Ovary (tissue), 9 donors: Measurements from ENCODE around the gene C2CD2L. TPM values are rescaled to one million over a fixed set of nuclear protein-coding genes. Genes with fewer than 3 reads are reported as not detected.

Experiments
- DNase-seq, 5 donors: peaks; one replicate each; pipeline ENCODE4 v3.0.0-alpha.2; 2019 to 2020
- H3K27ac ChIP-seq, 2 donors: fragments of 200-600 bp; one replicate each; pipeline versions ENCODE4 v1.5.1 to v1.8.0; 2019 to 2022
- H3K27me3 ChIP-seq: fragments of 200-600 bp; one replicate; pipeline ENCODE4 v1.8.0; 2022
- H3K36me3 ChIP-seq: fragments of 200-600 bp; sonication (generic); one replicate; pipeline ENCODE4 v1.5.1; 2019
- H3K4me1 ChIP-seq: one replicate; pipeline ENCODE4 v1.8.1; 2013; ENCODE audit warnings: mild to moderate bottlenecking, moderate library complexity; ENCODE audit not compliant: insufficient read depth
- H3K4me3 ChIP-seq: fragments of 200-600 bp; sonication (generic); one replicate; pipeline ENCODE4 v1.5.1; 2017
- H3K9me3 ChIP-seq, 2 donors: fragments of 200-600 bp in 1 of 2; sonication (generic) in 1 of 2; one replicate each; pipeline versions ENCODE4 v1.5.1 to v1.8.1; 2013 to 2019; ENCODE audit warnings: mild to moderate bottlenecking in 1 of 2, moderate library complexity in 1 of 2
- CTCF ChIP-seq, 3 donors: fragments of 450-650 bp in 2 of 3; fragments of 200-600 bp in 1 of 3; IDR thresholded peaks; one replicate each; pipeline versions ENCODE4 v1.5.1 to v1.8.0; 2016 to 2022; ENCODE audit warnings: antibody characterized with exemption in 3 of 3, mild to moderate bottlenecking in 1 of 3
- EP300 ChIP-seq: sonication (generic); formaldehyde crosslinking; IDR thresholded peaks from one replicate; pipeline ENCODE4 v1.6.1; 2017; ENCODE audit warnings: antibody characterized with exemption
- POLR2A ChIP-seq: fragments of 450-650 bp; IDR thresholded peaks from one replicate; pipeline ENCODE4 v1.6.1; 2017; ENCODE audit warnings: antibody characterized with exemption, mild to moderate bottlenecking, moderate library complexity
- WGBS, 3 donors: extraction: QIAGEN DNeasy Blood & Tissue Kit in 1 of 3; methylation state at CpG; one replicate each; pipeline versions ENCODE4 v1.1.5 to v1.1.7; 2013 to 2017; 5-methylcytosine and 5-hydroxymethylcytosine counted together
- intact Hi-C, 4 donors: fragments of 100-400 bp; cut with DNase I; formaldehyde crosslinking; loops; one replicate each; pipeline versions ENCODE4 v1.11.0 to v1.15.1; 2022 to 2023
- polyA plus RNA-seq, 2 donors: library from polyadenylated mRNA; stranded (reverse); fragments of 200-250 nt in 1 of 2; fragments of 350-450 nt in 1 of 2; fragmentation: Illumina TruSeq in 1 of 2; extraction: RNeasy Lipid Tissue Mini Kit (QIAGEN cat#74804) in 1 of 2; gene quantifications; one replicate each; pipeline ENCODE4 v1.2.3, GENCODE V29; 2013 to 2014
- total RNA-seq, 7 donors: library from RNA; depleted of rRNA in 2 of 7; stranded (reverse); fragments of >200 nt in 2 of 7; fragmentation: NEBNext Ultra II Directional in 3 of 7; extraction: Animal tissue kit (Norgen Biotek cat#: 25700) in 3 of 7; gene quantifications; one replicate each; pipeline versions ENCODE4 v1.1.0 to v1.2.4, GENCODE V29; 2016 to 2023
- donor health status: DM: no; HTN: no; CAD: no; lungs with moderate emphysema.
- donor health status: DM: no; HTN: no; CAD: no.
- donor health status: Bipolar disorder and iron deficiency.
- donor health status: DM: yes; HTN: yes; CAD: no.
- donor health status: DM: no; HTN: no; CAD: no.
- donor health status: DM: yes; HTN: yes; CAD: no.

Gene C2CD2L
- total and polyA plus RNA-seq, 9 donors: 2.8 to 13.6 (median 6.9) TPM

- peak overlapping the region; percentile 92 for H3K4me3 ChIP-seq
- 0 to 1% (median 0%) methylated on average over 69 to 79 of the region's 79 CpGs for WGBS, 3 donors
- H3K36me3 ChIP-seq: no peaks in the 10 kb centered on the region
- TF ChIP-seq CTCF (IDR thresholded peaks at IDR 0.05) (peak in 2 of 3 donors; percentile 70 to 85), EP300 (no peak), POLR2A (peak; percentile 99)
- H3K27me3 ChIP-seq: no peaks in the 10 kb centered on the region
- peak; percentile 98 to 99 (median 99) for DNase-seq
- intact Hi-C loops: loop anchor here in 1 of 4 donors (10.0 kb wide), 1 partner anchor 240 kb away; the partner anchor contains the start of gene RNF26
- H3K9me3 ChIP-seq: no peaks in the 10 kb centered on the region
- H3K4me1 ChIP-seq: peaks cover 2% of the 10 kb centered on the region
- H3K27ac ChIP-seq: peak overlapping the region; percentile 80 to 96
Measured at GRCh38 chr11:119095066-119095880, 11.9 kb upstream of the C2CD2L start.

- no peaks in the 10 kb centered on the region for H3K9me3 ChIP-seq
- H3K36me3 ChIP-seq: no peaks in the 10 kb centered on the region
- H3K27me3 ChIP-seq: no peaks in the 10 kb centered on the region
- H3K27ac ChIP-seq: no peak overlapping the region
- no peak overlapping the region for H3K4me3 ChIP-seq
- TF ChIP-seq EP300: no peak
- TF ChIP-seq POLR2A: no peak
- no peak for TF ChIP-seq CTCF (IDR thresholded peaks at IDR 0.05)
- DNase-seq: no peak
- peaks cover 12% of the 10 kb centered on the region for H3K4me1 ChIP-seq
- intact Hi-C loops: loop anchor here in 2 of 4 donors (10.0 kb wide), 2 partner anchors 95 to 235 kb away; partner anchors contain the start of gene RNF26 (in 1 of the 2)
- WGBS, 3 donors: 71 to 76% (median 74%) methylated on average over 6 of the region's 6 CpGs
Measured at GRCh38 chr11:119099711-119100110, 7.4 kb upstream of the C2CD2L start.

GRCh38 chr11:119100246-119100970 lies 6.7 kb upstream of the C2CD2L start:
- 40 to 48% (median 42%) methylated on average over 11 of the region's 11 CpGs for WGBS, 3 donors
- Histone ChIP-seq H3K4me3 (peak overlapping the region; percentile 82), H3K9me3 (no peaks in the 10 kb centered on the region), H3K27me3 (no peaks in the 10 kb centered on the region), H3K4me1 (peaks cover 12% of the 10 kb centered on the region), H3K36me3 (no peaks in the 10 kb centered on the region), H3K27ac (no peak overlapping the region)
- no peak for DNase-seq
- TF ChIP-seq CTCF (IDR thresholded peaks at IDR 0.05): no peak
- no peak for TF ChIP-seq POLR2A
- TF ChIP-seq EP300: no peak
- intact Hi-C loops: loop anchor here in 1 of 4 donors (10.0 kb wide), 1 partner anchor 94 kb away; no protein-coding TSS in a partner anchor

- DNase-seq: peak in 2 of 5 donors; percentile 42 to 48
- TF ChIP-seq CTCF (IDR thresholded peaks at IDR 0.05): no peak
- Histone ChIP-seq H3K4me3 (peak overlapping the region; percentile 82), H3K4me1 (peaks cover 12% of the 10 kb centered on the region), H3K36me3 (no peaks in the 10 kb centered on the region), H3K9me3 (no peaks in the 10 kb centered on the region), H3K27ac (peak overlapping the region; percentile 76 to 89), H3K27me3 (no peaks in the 10 kb centered on the region)
- intact Hi-C loops: loop anchor here in 1 of 4 donors (10.0 kb wide), 1 partner anchor 94 kb away; no protein-coding TSS in a partner anchor
- 0 to 1% (median 1%) methylated on average over 29 of the region's 29 CpGs for WGBS, 3 donors
Measured at GRCh38 chr11:119100994-119101758, 6.0 kb upstream of the C2CD2L start.
